SH-SY5Y (cell line): ENCODE measurements around the gene STYX.

Source experiments
- GATA2 ChIP-seq: IDR thresholded peaks from 2 replicates; pipeline ENCODE4 v1.6.1; 2011; ENCODE audit warnings: mild to moderate bottlenecking, low read depth, low read length
- GATA3 ChIP-seq: IDR thresholded peaks from 2 replicates; pipeline ENCODE4 v1.6.1; 2011; ENCODE audit warnings: low read depth, mild to moderate bottlenecking, low read length, moderate library complexity

The STYX gene

GRCh38 chr14:52729925-52730708 is at the start of gene STYX:
TSS of gene STYX (plus strand) at chr14:52730166. CDS start at chr14:52730475, 309 bp downstream.
- TF ChIP-seq GATA3 (no peak), GATA2 (no peak)

GRCh38 chr14:52683985-52684520 is 45.9 kb upstream of the STYX start:
- TF ChIP-seq GATA2 = no peak
- TF ChIP-seq GATA3 = no peak

- TF ChIP-seq GATA3 (no peak), GATA2 (no peak)
Measured at GRCh38 chr14:52686176-52686575, 43.8 kb upstream of the STYX start.

- TF ChIP-seq GATA2 (no peak), GATA3 (no peak)
Measured at GRCh38 chr14:52690983-52691760, 38.8 kb upstream of the STYX start.

- no peak for TF ChIP-seq GATA3
- TF ChIP-seq GATA2 = peak; percentile 59; the same call in 1 of the 2 replicates
Measured at GRCh38 chr14:52692248-52692962, 37.6 kb upstream of the STYX start.

GRCh38 chr14:52693036-52693435 is 36.9 kb upstream of the STYX start:
- TF ChIP-seq GATA2 (no peak), GATA3 (no peak)

- no peak for TF ChIP-seq GATA3
- TF ChIP-seq GATA2 = no peak
Measured at GRCh38 chr14:52693532-52693931, 36.4 kb upstream of the STYX start.

GRCh38 chr14:52694761-52695480 is 35.0 kb upstream of the STYX start:
- TF ChIP-seq GATA3 = no peak
- no peak for TF ChIP-seq GATA2

GRCh38 chr14:52695481-52696091 is 34.4 kb upstream of the STYX start, which contains the start of gene ERO1A:
TSS of gene ERO1A (minus strand) at chr14:52695558. CDS start at chr14:52695481, 77 bp downstream.
- TF ChIP-seq GATA2 (no peak), GATA3 (no peak)

GRCh38 chr14:52700701-52701172 is 29.2 kb upstream of the STYX start:
- TF ChIP-seq GATA2 = no peak
- no peak for TF ChIP-seq GATA3

- TF ChIP-seq GATA3 = no peak
- no peak for TF ChIP-seq GATA2
Measured at GRCh38 chr14:52701223-52701622, 28.7 kb upstream of the STYX start.

- TF ChIP-seq GATA3 (no peak), GATA2 (no peak)
Measured at GRCh38 chr14:52703225-52703624, 26.7 kb upstream of the STYX start.

GRCh38 chr14:52703664-52704063 is 26.3 kb upstream of the STYX start:
- TF ChIP-seq GATA2 = no peak
- TF ChIP-seq GATA3 = no peak

- TF ChIP-seq GATA3 (no peak), GATA2 (no peak)
Measured at GRCh38 chr14:52706286-52706685, 23.7 kb upstream of the STYX start.
